GM23338 (cell line): ENCODE results near the gene AP1M1. TPM values are rescaled to one million over a fixed set of nuclear protein-coding genes. Genes with fewer than 3 reads are reported as not detected.

Source experiments
- ATAC-seq: fragments of 200-7000 bp; cut with Tn5 transposase; 3 replicates; pipeline ENCODE4 v1.9.1; 2020
- DNase-seq: peaks from one replicate; pipeline ENCODE4 v3.0.0-alpha.2; 2015; ENCODE audit warnings: low spot score
- H2AFZ ChIP-seq: fragments of 200-600 bp; sonication (generic); 2 replicates; pipeline ENCODE4 v1.8.0; 2016; ENCODE audit warnings: antibody characterized with exemption, mild to moderate bottlenecking, moderate library complexity
- H3F3A ChIP-seq: fragments of 200-600 bp; sonication (generic); replicated peaks from 2 replicates; pipeline ENCODE4 v1.8.0; 2017; ENCODE audit warnings: antibody characterized with exemption, mixed run types, low read depth
- H3K27ac ChIP-seq: fragments of 200-600 bp; sonication (generic); 2 replicates; pipeline ENCODE4 v1.6.1; 2016; ENCODE audit warnings: low read depth
- H3K27me3 ChIP-seq: fragments of 200-600 bp; sonication (generic); 2 replicates; pipeline ENCODE4 v1.8.0; 2016; ENCODE audit warnings: mild to moderate bottlenecking, mixed run types, moderate library complexity; ENCODE audit not compliant: insufficient read depth
- H3K36me3 ChIP-seq: fragments of 200-600 bp; sonication (generic); 2 replicates; pipeline ENCODE4 v1.8.0; 2016; ENCODE audit warnings: mild to moderate bottlenecking; ENCODE audit not compliant: insufficient read depth
- H3K4me1 ChIP-seq: fragments of 200-600 bp; sonication (generic); 2 replicates; pipeline ENCODE4 v1.8.0; 2016; ENCODE audit warnings: mild to moderate bottlenecking, moderate library complexity; ENCODE audit not compliant: insufficient read depth
- H3K4me2 ChIP-seq: fragments of 200-600 bp; sonication (generic); 2 replicates; pipeline ENCODE4 v1.7.1; 2017; ENCODE audit warnings: mixed run types
- H3K4me3 ChIP-seq: fragments of 200-600 bp; sonication (generic); 2 replicates; pipeline ENCODE4 v1.6.1; 2016; ENCODE audit warnings: mixed run types
- H3K79me2 ChIP-seq: fragments of 200-600 bp; sonication (generic); replicated peaks from 2 replicates; pipeline ENCODE4 v1.8.0; 2017; ENCODE audit warnings: mild to moderate bottlenecking; ENCODE audit not compliant: insufficient read depth
- H3K9me2 ChIP-seq: fragments of 200-600 bp; sonication (generic); 2 replicates; pipeline ENCODE4 v1.8.0; 2017; ENCODE audit not compliant: insufficient read depth
- H4K20me1 ChIP-seq: fragments of 200-600 bp; sonication (generic); replicated peaks from 2 replicates; pipeline ENCODE4 v1.8.0; 2017; ENCODE audit warnings: mild to moderate bottlenecking; ENCODE audit not compliant: insufficient read depth
- H3K27ac Mint-ChIP-seq: 2 replicates; pipeline ENCODE4 v1.8.0; 2020; ENCODE audit warnings: inconsistent platforms, mild to moderate bottlenecking, moderate library complexity, mixed read lengths
- H3K27me3 Mint-ChIP-seq: 3 replicates; pipeline ENCODE4 v1.8.0; 2022; ENCODE audit warnings: low read depth, mild to moderate bottlenecking, moderate library complexity, mixed read lengths, inconsistent platforms; ENCODE audit not compliant: insufficient read depth, poor library complexity
- H3K36me3 Mint-ChIP-seq: 3 replicates; pipeline ENCODE4 v1.8.0; 2021; ENCODE audit warnings: low read depth, mild to moderate bottlenecking, inconsistent platforms, moderate library complexity, mixed read lengths
- H3K4me1 Mint-ChIP-seq: 3 replicates; pipeline ENCODE4 v1.8.0; 2020; ENCODE audit warnings: mild to moderate bottlenecking, inconsistent platforms, mixed read lengths
- H3K4me3 Mint-ChIP-seq: 3 replicates; pipeline ENCODE4 v1.8.0; 2021; ENCODE audit warnings: moderate library complexity, mild to moderate bottlenecking, inconsistent platforms, mixed read lengths
- H3K9me3 Mint-ChIP-seq: 3 replicates; pipeline ENCODE4 v1.8.0; 2020; ENCODE audit warnings: moderate library complexity, mild to moderate bottlenecking, inconsistent platforms, mixed read lengths
- CREB1 ChIP-seq: fragments of 250-450 bp; sonication (Bioruptor Pico); IDR thresholded peaks from 2 replicates; pipeline ENCODE4 v1.5.0; 2020; ENCODE audit warnings: low read depth, mild to moderate bottlenecking, moderate library complexity
- ETS1 ChIP-seq: IDR thresholded peaks from 2 replicates; pipeline ENCODE4 v1.6.1; 2016; ENCODE audit warnings: antibody characterized with exemption
- EZH2 ChIP-seq: fragments of 200-600 bp; sonication (generic); IDR thresholded peaks from one replicate; pipeline ENCODE4 v1.8.0; 2017; ENCODE audit warnings: antibody characterized with exemption, mild to moderate bottlenecking, low read depth; ENCODE audit not compliant: unreplicated experiment
- EZH2phosphoT487 ChIP-seq: fragments of 200-600 bp; sonication (generic); IDR thresholded peaks from one replicate; pipeline ENCODE4 v1.8.1; 2018; ENCODE audit warnings: antibody characterized with exemption; ENCODE audit not compliant: unreplicated experiment
- JUNB ChIP-seq: IDR thresholded peaks from one replicate; pipeline ENCODE4 v1.6.1; 2016; ENCODE audit warnings: antibody characterized with exemption; ENCODE audit not compliant: unreplicated experiment
- NANOG ChIP-seq: IDR thresholded peaks from 2 replicates; pipeline ENCODE4 v1.6.1; 2016; ENCODE audit warnings: antibody characterized with exemption, borderline replicate concordance
- POLR2AphosphoS5 ChIP-seq: IDR thresholded peaks from 2 replicates; pipeline ENCODE4 v1.6.1; 2016; ENCODE audit warnings: antibody characterized with exemption, low read depth
- STAT1 ChIP-seq: IDR thresholded peaks from one replicate; pipeline ENCODE4 v1.6.1; 2016; ENCODE audit warnings: antibody characterized with exemption; ENCODE audit not compliant: unreplicated experiment
- ZNF114 ChIP-seq: fragments of 250-450 bp; sonication (Bioruptor Pico); IDR thresholded peaks from 2 replicates; pipeline ENCODE4 v1.5.0; 2020; ENCODE audit warnings: mild to moderate bottlenecking, moderate library complexity
- ZNF331 ChIP-seq: fragments of 250-450 bp; sonication (Bioruptor Pico); IDR thresholded peaks from 2 replicates; pipeline ENCODE4 v1.5.0; 2020; ENCODE audit warnings: low read depth, mild to moderate bottlenecking, moderate library complexity
- ZNF462 ChIP-seq: fragments of 250-450 bp; sonication (Bioruptor Pico); IDR thresholded peaks from 2 replicates; pipeline ENCODE4 v1.5.0; 2020; ENCODE audit warnings: mild to moderate bottlenecking, moderate library complexity
- polyA plus RNA-seq: library from polyadenylated mRNA; unstranded; fragments of >200 nt; fragmentation: Nextera tagmentation; extraction: Ambion mirVana; gene quantifications from 2 replicates; pipeline ENCODE4 v1.2.1, GENCODE V29; 2016
- total RNA-seq: library from RNA; depleted of rRNA; stranded (reverse); fragments of >200 nt; shearing (Covaris generic); gene quantifications from 2 replicates; pipeline ENCODE4 v1.2.3, GENCODE V29; 2014
- TF ChIP-seq, protein P1 (sequence below): IDR thresholded peaks from one replicate; pipeline ENCODE4 v1.6.1; 2018; ENCODE audit warnings: antibody characterized with exemption; ENCODE audit not compliant: unreplicated experiment
- TF ChIP-seq, protein P2 (sequence below), 2 experiments: fragments of 200-600 bp in 1 of 2; sonication (generic) in 1 of 2; conservative IDR thresholded peaks; 2 replicates each; pipeline versions ENCODE4 v1.5.1 to v1.6.1; 2016 to 2017; ENCODE audit warnings: antibody characterized with exemption in 2 of 2, low read depth in 2 of 2, mild to moderate bottlenecking in 2 of 2, moderate library complexity in 1 of 2

Gene AP1M1
- total and polyA plus RNA-seq, 2 experiments from 2014 or later, result 22.0 to 32.0 TPM

DNA sequence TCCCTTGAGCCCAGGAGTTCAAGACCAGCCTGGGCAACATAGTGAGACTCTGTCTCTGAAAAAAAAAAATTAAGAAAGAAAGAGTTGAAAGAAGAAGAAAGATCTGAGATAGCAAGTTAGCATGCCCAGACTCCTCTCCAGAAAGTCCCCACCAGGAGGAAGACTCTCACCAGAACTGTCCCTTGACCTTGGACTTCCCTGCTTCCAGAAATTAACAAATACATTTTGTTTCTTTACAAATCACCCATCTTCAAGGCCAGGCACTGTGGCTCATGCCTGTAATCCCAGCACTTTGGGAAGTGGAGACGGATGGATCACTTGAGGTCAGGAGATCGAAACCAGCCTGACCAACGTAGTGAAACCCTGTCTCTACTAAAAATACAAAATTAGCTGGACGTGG is 82.6 kb downstream of the AP1M1 start:
- Histone ChIP-seq H3K4me1 (peaks cover 5% of the 10 kb centered on the region; the same call in 1 of the 2 replicates), H3K36me3 (no peaks in the 10 kb centered on the region), H3K27ac (no peak overlapping the region), H3K79me2 (no peaks in the 10 kb centered on the region), H4K20me1 (no peaks in the 10 kb centered on the region), H3K4me2 (no peak overlapping the region), H3K9me2 (no peaks in the 10 kb centered on the region), H3K27me3 (no peaks in the 10 kb centered on the region), H3F3A (no peaks in the 10 kb centered on the region), H3K4me3 (no peak overlapping the region), H2AFZ (no peak overlapping the region)
- no peak overlapping the region for H3K27ac Mint-ChIP-seq
- H3K4me3 Mint-ChIP-seq, result no peak overlapping the region
- TF ChIP-seq CREB1 (CRISPR knock-in tag), result no peak
- TF ChIP-seq NANOG, result no peak
- TF ChIP-seq EZH2, result no peak
- TF ChIP-seq, protein P1, sequence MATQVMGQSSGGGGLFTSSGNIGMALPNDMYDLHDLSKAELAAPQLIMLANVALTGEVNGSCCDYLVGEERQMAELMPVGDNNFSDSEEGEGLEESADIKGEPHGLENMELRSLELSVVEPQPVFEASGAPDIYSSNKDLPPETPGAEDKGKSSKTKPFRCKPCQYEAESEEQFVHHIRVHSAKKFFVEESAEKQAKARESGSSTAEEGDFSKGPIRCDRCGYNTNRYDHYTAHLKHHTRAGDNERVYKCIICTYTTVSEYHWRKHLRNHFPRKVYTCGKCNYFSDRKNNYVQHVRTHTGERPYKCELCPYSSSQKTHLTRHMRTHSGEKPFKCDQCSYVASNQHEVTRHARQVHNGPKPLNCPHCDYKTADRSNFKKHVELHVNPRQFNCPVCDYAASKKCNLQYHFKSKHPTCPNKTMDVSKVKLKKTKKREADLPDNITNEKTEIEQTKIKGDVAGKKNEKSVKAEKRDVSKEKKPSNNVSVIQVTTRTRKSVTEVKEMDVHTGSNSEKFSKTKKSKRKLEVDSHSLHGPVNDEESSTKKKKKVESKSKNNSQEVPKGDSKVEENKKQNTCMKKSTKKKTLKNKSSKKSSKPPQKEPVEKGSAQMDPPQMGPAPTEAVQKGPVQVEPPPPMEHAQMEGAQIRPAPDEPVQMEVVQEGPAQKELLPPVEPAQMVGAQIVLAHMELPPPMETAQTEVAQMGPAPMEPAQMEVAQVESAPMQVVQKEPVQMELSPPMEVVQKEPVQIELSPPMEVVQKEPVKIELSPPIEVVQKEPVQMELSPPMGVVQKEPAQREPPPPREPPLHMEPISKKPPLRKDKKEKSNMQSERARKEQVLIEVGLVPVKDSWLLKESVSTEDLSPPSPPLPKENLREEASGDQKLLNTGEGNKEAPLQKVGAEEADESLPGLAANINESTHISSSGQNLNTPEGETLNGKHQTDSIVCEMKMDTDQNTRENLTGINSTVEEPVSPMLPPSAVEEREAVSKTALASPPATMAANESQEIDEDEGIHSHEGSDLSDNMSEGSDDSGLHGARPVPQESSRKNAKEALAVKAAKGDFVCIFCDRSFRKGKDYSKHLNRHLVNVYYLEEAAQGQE, result no peak
- TF ChIP-seq POLR2AphosphoS5, result no peak
- no peak for TF ChIP-seq JUNB
- TF ChIP-seq ZNF114 (CRISPR knock-in tag), result no peak
- TF ChIP-seq ZNF462 (CRISPR knock-in tag), result no peak
- no peak for TF ChIP-seq ZNF331 (CRISPR knock-in tag)
- TF ChIP-seq, protein P2, sequence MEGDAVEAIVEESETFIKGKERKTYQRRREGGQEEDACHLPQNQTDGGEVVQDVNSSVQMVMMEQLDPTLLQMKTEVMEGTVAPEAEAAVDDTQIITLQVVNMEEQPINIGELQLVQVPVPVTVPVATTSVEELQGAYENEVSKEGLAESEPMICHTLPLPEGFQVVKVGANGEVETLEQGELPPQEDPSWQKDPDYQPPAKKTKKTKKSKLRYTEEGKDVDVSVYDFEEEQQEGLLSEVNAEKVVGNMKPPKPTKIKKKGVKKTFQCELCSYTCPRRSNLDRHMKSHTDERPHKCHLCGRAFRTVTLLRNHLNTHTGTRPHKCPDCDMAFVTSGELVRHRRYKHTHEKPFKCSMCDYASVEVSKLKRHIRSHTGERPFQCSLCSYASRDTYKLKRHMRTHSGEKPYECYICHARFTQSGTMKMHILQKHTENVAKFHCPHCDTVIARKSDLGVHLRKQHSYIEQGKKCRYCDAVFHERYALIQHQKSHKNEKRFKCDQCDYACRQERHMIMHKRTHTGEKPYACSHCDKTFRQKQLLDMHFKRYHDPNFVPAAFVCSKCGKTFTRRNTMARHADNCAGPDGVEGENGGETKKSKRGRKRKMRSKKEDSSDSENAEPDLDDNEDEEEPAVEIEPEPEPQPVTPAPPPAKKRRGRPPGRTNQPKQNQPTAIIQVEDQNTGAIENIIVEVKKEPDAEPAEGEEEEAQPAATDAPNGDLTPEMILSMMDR (conservative IDR thresholded peaks at IDR 0.05; ENCODE audit: low read depth in 2 of 2), result no peak
- no peak for TF ChIP-seq ETS1
- no peak for TF ChIP-seq EZH2phosphoT487
- TF ChIP-seq STAT1, result no peak
- peaks cover 2% of the 10 kb centered on the region; the same call in 2 of the 3 replicates for H3K4me1 Mint-ChIP-seq
- H3K27me3 Mint-ChIP-seq, result no peaks in the 10 kb centered on the region
- no peaks in the 10 kb centered on the region for H3K9me3 Mint-ChIP-seq
- DNase-seq (no peak), ATAC-seq (no peak)
- H3K36me3 Mint-ChIP-seq, result no peaks in the 10 kb centered on the region
